SIG-M5 treated with dmso at 0.1 percent for 504 hours (cell line): ENCODE measurements around the gene SYNE1.
A peak's percentile ranks its signal among the peaks of the same experiment; 100 is the strongest.
"Not testable (repeated sequence)": the region's sequence is repeated elsewhere in the genome, so short reads cannot be mapped to it uniquely, and the experiment has no call there.

Experiments used
- DNase-seq: peaks from one replicate; lab custom pipeline; 2025; ENCODE audit not compliant: unreplicated experiment; lab: John Stamatoyannopoulos, UW

The SYNE1 gene

GRCh38 chr6:152572338-152573088, 64.6 kb downstream of the SYNE1 start:
- DNase-seq, result no peak

DNA sequence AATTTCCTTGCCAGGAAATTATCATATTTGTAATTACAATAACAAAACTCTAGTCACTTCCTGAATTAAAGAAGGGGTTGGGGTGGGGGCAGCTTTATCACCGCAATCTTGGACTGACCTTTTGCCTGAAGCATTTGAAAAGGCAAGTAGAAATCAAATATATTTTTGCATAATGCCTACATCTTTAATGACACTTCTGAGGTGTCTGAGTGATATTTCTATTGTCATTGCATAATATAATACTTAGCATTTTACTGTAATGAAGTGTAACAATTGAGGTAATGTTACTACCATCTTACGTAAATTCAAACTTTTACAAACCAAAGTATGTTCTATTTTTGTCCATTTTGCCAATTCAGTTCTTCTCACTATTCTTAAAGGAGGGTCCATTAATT, 65.2 kb downstream of the SYNE1 start:
- no peak for DNase-seq

GRCh38 chr6:152571089-152571488, 66.1 kb downstream of the SYNE1 start:
- DNase-seq, result no peak

GRCh38 chr6:152566103-152566875, 70.9 kb downstream of the SYNE1 start:
- no peak for DNase-seq

DNA sequence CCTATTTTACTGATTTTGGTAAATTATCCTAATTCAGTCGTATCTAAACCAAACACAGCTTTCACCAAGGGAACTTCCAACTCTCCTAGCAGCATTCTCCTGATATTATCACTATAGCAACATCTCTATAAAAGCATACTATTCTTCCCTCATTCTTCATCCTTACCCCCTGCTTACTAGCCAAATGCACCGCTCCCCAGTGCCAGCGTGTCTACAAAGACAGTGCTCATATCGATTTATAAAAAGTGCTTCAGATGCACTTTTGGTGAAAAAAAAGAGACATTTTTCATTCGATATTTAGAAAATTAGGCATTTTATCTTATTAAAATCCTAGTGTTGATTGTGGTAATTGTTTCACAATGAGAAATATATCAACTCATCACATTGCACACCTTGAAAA, 74.0 kb downstream of the SYNE1 start:
- no peak for DNase-seq

- not testable (repeated sequence) for DNase-seq
Observed at GRCh38 chr6:152558798-152559197, 78.4 kb downstream of the SYNE1 start.

DNA sequence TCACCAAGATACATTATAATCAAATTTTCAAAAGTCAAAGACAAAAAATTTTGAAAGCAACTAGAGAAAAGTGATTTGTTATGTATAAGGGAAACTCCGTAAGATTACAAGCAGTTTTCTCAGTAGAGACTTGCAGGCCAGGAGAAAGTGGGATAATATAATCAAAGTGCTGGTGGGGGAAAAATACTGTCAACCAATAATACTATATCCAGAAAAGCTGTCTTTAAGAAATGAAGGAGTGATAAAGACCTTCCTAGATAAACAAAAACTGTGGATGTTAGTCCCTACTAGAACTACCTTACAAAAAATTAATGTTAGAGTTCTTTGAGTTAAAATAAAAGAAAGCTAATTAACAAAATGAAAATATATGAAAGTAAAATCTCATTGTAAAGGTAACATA, 79.7 kb downstream of the SYNE1 start:
- no peak for DNase-seq

DNA sequence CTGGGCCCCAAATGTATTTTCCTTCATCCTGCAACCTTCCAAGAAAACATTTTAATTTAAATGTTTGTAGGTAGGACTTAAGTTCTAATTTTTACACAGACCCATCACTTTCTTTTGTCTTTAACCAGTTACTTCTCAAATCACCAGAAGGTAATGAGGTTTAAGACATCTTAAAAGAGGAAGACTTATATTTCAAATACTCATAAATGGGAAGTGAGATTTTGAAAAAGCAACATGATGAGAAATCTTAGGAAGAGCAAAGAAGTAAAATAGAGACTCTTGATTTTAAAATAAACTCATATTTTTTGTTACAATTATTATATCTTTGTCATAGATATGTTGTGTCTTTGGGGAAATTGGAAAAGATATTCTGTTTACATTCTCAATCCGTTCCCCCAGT, 82.3 kb downstream of the SYNE1 start:
- DNase-seq, result no peak

DNA sequence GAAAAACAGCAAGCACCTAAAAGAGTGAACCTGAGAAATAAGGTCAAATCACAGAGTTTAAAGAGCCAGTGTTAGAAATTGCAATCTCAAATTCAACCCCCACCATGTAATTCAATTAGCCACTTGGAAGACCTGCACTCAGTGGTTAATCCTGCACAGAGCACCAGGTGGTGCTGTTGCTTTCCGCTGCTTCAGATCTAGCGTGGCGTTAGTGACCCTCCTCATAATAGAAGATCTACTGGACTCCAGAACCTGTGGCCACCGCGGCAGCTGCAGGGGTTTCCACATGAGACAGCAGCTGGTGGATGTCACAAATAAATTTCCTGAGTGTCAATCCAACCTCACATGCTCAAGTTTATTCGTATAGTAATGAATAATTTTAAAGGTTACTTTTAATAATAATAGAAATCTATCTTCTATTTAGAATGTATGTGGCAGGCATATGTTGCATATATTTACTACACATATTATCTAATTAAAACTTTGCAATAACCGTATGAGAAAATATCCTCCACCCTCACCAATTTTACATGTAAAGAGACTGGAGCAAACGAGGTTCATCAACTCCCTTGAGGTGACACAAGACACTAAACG, 84.4 kb downstream of the SYNE1 start:
- peak; percentile 35 for DNase-seq

DNA sequence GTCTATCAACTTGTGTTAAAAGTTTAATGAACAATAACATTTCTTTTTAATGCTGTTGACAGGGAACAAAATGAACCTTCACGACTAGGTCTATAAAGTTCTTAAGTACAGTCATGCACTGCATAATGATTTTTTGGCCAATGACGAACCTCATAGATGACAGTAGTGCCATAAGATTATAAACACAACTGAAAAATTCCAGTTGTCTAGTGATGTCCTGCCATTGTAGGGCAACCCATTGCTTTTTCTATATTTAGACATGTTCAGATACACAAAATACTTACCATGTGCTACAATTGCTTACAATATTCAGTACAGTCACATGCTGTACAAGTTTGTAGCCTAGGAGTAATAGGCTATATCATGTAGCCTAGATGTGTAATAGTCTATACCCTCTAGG, 93.6 kb downstream of the SYNE1 start:
- DNase-seq, result no peak

GRCh38 chr6:152540381-152540780, 96.8 kb downstream of the SYNE1 start:
- no peak for DNase-seq

DNA sequence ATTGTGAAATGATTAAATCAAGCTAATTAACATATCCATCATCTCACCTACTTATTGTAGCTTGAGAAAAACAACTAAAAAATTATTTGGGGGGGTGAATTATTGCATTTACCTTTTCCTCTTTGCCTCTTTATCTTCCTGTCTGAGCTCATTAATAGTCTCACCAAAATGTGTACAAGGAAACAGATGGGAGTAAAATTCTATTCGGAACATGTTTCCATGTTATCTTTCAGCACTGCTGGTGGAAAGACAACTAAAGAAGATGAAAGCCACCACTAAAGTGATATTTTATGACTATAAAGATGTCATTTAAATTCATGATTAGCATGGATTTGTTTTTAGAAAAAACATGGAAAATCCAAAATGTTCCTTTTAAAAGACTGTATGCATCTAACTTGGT, 102.6 kb downstream of the SYNE1 start:
- no peak for DNase-seq

DNA sequence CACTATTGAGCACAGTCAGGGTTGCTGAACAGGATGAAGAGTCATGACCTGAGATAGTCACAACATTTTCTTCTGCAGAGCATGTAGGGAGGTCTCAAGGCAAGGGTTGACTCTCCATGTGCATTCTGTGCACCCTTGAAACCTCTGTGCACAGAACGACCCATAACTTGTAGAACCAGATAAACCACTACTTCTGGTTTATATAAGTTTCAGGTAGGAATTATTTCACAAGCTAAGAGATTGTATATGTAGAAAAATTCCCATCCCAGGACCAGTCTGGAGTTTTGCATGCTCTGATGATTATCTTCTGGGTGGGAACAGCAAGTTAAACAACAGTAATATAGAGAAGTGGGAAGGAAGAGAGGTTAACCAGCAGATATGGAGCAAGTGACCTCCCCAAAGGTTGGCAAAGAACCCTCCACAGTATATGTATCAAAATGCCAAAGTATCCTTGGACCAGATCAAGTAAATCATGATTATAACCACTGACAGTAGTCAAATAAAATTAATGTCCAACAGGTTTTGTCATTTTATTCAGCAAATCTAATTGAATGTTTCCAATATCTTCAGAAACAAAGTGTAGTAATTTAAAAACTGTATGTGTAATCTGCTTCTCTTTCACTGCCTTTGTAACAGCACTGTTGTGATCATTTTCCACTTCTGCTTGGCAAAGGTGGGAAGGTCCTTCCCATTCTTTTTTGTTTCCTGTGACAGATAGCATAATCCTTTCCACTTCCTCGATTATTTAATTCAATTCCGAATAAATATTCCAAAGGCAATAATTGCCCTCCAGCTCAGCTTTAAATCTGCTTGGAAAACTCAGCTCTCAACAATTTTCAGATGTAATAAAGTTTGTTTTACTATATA, 104.4 kb downstream of the SYNE1 start:
- DNase-seq, result no peak

GRCh38 chr6:152531659-152532058, 105.5 kb downstream of the SYNE1 start:
- no peak for DNase-seq

DNA sequence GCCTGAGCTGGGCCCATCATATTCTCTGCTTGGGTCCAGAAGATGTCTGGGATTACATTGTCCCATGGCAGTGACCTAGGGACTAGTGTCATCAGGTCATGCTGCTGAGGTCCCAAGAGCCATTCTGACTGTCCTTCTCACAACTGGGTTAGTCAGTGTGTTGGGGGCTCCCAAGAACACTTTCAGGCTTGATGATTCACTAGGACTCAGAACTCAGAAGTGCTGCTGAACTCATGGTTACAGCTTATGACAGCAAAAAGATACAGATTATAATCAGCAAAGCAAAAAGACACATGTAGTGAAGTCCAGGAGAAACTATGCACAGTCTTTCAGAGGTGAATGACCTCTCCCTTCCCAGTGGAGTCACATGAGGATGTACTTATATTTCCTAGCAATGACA, 107.8 kb downstream of the SYNE1 start:
- no peak for DNase-seq

DNA sequence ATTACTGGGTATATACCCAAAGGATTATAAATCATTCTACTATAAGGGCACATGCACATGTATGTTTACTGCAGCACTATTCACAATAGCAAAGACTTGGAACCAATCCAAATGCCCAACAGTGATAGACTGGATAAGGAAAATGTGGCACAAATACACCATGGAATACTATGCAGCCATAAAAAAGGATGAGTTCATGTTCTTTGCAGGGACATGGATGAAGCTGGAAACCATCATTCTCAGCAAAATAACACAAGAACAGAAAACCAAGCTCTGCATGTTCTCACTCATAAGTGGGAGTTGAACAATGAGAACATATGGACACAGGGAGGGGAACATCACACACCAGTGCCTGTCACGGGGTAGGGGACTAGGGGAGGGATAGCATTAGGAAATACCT, 123.0 kb downstream of the SYNE1 start:
- not testable (repeated sequence) for DNase-seq

- DNase-seq, result no peak
Observed at GRCh38 chr6:152509916-152510315, 127.2 kb downstream of the SYNE1 start.

GRCh38 chr6:152508477-152508876, 128.7 kb downstream of the SYNE1 start:
- DNase-seq, result no peak

DNA sequence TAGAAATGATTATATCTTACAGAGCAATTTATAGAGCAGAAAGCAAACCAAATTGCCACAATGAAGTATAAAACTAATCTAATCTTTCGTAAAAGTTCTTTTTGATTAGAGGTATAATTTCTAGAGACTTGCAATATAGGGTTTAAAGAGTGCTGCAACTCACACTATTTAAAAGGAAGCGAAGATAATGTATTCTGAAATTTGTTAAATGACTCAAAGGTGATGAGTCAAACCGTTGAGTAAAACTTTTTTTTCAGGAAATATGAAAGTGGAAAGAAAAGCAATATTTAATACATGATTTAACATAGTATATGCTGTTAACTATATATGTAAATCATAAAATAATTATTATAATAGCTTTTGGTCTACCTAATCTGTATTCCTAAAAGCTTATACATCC, 133.6 kb downstream of the SYNE1 start:
- DNase-seq, result no peak

DNA sequence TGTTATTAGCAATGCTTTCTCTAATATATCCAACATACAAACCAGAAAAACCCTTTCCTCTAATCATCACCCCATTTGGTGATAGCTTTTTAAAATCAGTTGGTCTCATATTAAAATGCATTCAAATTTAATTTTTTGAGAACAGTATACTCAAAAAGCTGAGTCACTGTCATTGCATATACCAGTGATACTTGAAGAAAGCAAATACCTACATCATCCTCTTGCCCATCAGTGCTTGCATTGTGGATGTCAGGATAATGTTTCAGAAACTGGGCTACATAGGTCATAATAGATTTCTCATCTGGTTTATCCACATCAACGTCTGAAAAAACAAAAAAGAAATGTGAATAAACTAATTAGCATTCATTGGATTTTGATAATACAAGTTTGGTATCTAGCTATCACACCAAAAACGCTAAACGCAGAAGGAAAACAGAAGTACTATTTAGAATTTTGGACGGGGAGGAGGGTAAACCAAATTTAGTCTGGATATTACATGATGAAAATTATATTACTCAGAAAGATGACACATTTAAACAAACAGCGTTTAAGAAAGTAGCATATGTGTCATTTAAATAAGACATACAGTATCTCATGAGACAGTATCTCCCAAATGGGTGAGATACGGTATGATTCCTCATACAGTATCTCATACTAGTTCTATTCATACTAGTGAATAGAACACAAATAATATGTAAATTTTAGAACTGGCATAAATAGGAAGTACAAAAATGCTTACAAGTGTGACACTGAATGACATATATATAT, 134.6 kb downstream of the SYNE1 start:
- DNase-seq, result no peak
